Suprapubic skin (tissue), 4 donors: ENCODE results near the gene SHANK3. TPM values are rescaled to one million over a fixed set of nuclear protein-coding genes. Genes with fewer than 3 reads are reported as not detected.

Experiments used
- DNase-seq, 2 donors: peaks; one replicate each; pipeline ENCODE4 v3.0.0-alpha.2; 2019; ENCODE audit warnings: low spot score in 2 of 2
- H3K27ac ChIP-seq: fragments of 200-600 bp; sonication (generic); one replicate; pipeline ENCODE4 v1.5.1; 2019
- H3K27me3 ChIP-seq: fragments of 200-600 bp; sonication (generic); one replicate; pipeline ENCODE4 v1.5.1; 2019
- H3K36me3 ChIP-seq: fragments of 200-600 bp; sonication (generic); one replicate; pipeline ENCODE4 v1.5.1; 2019
- H3K4me1 ChIP-seq: fragments of 200-600 bp; sonication (generic); one replicate; pipeline ENCODE4 v1.5.1; 2019
- H3K4me3 ChIP-seq: fragments of 200-600 bp; sonication (generic); one replicate; pipeline ENCODE4 v1.5.1; 2019; ENCODE audit warnings: mild to moderate bottlenecking
- H3K9me3 ChIP-seq: fragments of 200-600 bp; sonication (generic); one replicate; pipeline ENCODE4 v1.5.1; 2019
- EP300 ChIP-seq: sonication (generic); formaldehyde crosslinking; IDR thresholded peaks from one replicate; pipeline ENCODE4 v1.6.1; 2017; ENCODE audit warnings: antibody characterized with exemption
- POLR2A ChIP-seq, 2 donors: fragments of 450-650 bp; IDR thresholded peaks; one replicate each; pipeline ENCODE4 v1.6.1; 2017; ENCODE audit warnings: antibody characterized with exemption in 2 of 2, mild to moderate bottlenecking in 2 of 2, moderate library complexity in 2 of 2
- POLR2AphosphoS5 ChIP-seq, 3 donors: sonication (generic); formaldehyde crosslinking; IDR thresholded peaks; one replicate each; pipeline ENCODE4 v1.6.1; 2017; ENCODE audit warnings: antibody characterized with exemption in 3 of 3
- WGBS: methylation state at CpG from one replicate; pipeline ENCODE4 v1.1.5; 2018; 5-methylcytosine and 5-hydroxymethylcytosine counted together
- total RNA-seq, 4 donors: library from RNA; depleted of rRNA; stranded (reverse); fragments of >200 nt; gene quantifications; one replicate each; pipeline ENCODE4 v1.1.0, GENCODE V29; 2016
- TF ChIP-seq, protein P1 (sequence below), 2 donors: fragments of 200-600 bp in 1 of 2; fragments of 450-650 bp in 1 of 2; sonication (generic) in 1 of 2; IDR thresholded peaks; one replicate each; pipeline ENCODE4 v1.5.1; 2016 to 2019; ENCODE audit warnings: antibody characterized with exemption in 2 of 2, mild to moderate bottlenecking in 1 of 2, moderate library complexity in 1 of 2

The SHANK3 gene
- total RNA-seq, 4 donors from 2014 or later: 2.9 to 15.9 (median 9.5) TPM

- no peaks in the 10 kb centered on the region for H3K9me3 ChIP-seq
- H3K27me3 ChIP-seq: peaks cover 7% of the 10 kb centered on the region
- H3K4me3 ChIP-seq: no peak overlapping the region
- H3K27ac ChIP-seq: no peak overlapping the region
- TF ChIP-seq POLR2AphosphoS5 (IDR thresholded peaks at IDR 0.05) (no peak), POLR2A (IDR thresholded peaks at IDR 0.05) (no peak), EP300 (no peak)
- TF ChIP-seq, protein P1, sequence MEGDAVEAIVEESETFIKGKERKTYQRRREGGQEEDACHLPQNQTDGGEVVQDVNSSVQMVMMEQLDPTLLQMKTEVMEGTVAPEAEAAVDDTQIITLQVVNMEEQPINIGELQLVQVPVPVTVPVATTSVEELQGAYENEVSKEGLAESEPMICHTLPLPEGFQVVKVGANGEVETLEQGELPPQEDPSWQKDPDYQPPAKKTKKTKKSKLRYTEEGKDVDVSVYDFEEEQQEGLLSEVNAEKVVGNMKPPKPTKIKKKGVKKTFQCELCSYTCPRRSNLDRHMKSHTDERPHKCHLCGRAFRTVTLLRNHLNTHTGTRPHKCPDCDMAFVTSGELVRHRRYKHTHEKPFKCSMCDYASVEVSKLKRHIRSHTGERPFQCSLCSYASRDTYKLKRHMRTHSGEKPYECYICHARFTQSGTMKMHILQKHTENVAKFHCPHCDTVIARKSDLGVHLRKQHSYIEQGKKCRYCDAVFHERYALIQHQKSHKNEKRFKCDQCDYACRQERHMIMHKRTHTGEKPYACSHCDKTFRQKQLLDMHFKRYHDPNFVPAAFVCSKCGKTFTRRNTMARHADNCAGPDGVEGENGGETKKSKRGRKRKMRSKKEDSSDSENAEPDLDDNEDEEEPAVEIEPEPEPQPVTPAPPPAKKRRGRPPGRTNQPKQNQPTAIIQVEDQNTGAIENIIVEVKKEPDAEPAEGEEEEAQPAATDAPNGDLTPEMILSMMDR (IDR thresholded peaks at IDR 0.05): no peak
- no peak for DNase-seq
- H3K4me1 ChIP-seq: no peaks in the 10 kb centered on the region
- no peaks in the 10 kb centered on the region for H3K36me3 ChIP-seq
- 90% methylated on average over 4 of the region's 8 CpGs for WGBS
Observed at GRCh38 chr22:50684501-50684900, 11.9 kb downstream of the SHANK3 start.

DNA sequence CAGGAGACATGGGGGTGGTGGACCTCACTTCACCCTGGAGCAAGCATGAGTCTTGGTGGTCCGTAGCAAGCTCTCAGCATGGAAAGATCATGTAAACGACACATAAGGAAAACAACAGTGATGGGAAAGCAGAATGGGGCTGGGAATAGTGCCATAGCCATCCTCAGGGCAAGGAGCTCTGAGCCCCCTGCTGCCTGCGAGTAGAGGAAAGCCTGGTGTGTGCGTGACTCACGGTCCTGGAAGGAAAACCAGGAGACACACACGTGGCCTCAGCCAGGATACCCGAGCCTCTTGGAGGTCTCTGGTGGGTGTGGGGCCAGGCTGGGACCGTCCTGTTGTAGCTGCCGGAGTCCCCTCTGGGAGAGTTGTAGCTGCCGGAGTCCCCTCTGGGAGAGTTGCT is 12.4 kb downstream of the SHANK3 start:
- DNase-seq: no peak
- Histone ChIP-seq H3K4me1 (no peaks in the 10 kb centered on the region), H3K4me3 (no peak overlapping the region), H3K27me3 (peaks cover 7% of the 10 kb centered on the region), H3K36me3 (no peaks in the 10 kb centered on the region), H3K9me3 (no peaks in the 10 kb centered on the region), H3K27ac (no peak overlapping the region)
- 53% methylated on average over 7 of the region's 10 CpGs for WGBS
- no peak for TF ChIP-seq EP300
- TF ChIP-seq, protein P1 (IDR thresholded peaks at IDR 0.05): no peak
- no peak for TF ChIP-seq POLR2AphosphoS5 (IDR thresholded peaks at IDR 0.05)
- no peak for TF ChIP-seq POLR2A (IDR thresholded peaks at IDR 0.05)

DNA sequence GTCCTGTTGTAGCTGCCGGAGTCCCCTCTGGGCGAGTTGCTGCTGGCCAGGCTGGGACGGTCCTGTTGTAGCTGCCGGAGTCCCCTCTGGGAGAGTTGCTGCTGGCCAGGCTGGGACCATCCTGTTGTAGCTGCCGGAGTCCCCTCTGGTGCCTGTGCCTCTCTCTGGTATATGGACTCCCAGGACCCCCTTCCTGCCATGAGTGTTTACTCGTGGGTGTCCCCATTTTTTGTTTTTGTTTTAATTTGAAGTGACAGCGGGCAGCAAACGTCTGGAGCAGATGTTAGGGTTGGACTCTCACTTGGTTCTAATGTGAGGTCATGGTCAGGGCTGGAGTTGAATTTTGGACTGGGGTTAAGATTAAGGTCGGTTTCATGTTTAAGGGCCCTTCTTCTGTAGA is 14.2 kb downstream of the SHANK3 start:
- Histone ChIP-seq H3K4me1 (no peaks in the 10 kb centered on the region), H3K27me3 (peaks cover 7% of the 10 kb centered on the region), H3K27ac (no peak overlapping the region), H3K4me3 (no peak overlapping the region), H3K9me3 (no peaks in the 10 kb centered on the region), H3K36me3 (no peaks in the 10 kb centered on the region)
- TF ChIP-seq, protein P1 (IDR thresholded peaks at IDR 0.05): no peak
- TF ChIP-seq POLR2AphosphoS5 (IDR thresholded peaks at IDR 0.05) (no peak), POLR2A (IDR thresholded peaks at IDR 0.05) (no peak), EP300 (no peak)
- DNase-seq: no peak
- 71% methylated on average over 5 of the region's 9 CpGs for WGBS

GRCh38 chr22:50687829-50688228 is 15.2 kb downstream of the SHANK3 start:
- Histone ChIP-seq H3K27me3 (peaks cover 7% of the 10 kb centered on the region), H3K36me3 (no peaks in the 10 kb centered on the region), H3K27ac (no peak overlapping the region), H3K4me3 (no peak overlapping the region), H3K4me1 (no peaks in the 10 kb centered on the region), H3K9me3 (no peaks in the 10 kb centered on the region)
- DNase-seq: no peak
- TF ChIP-seq, protein P1 (IDR thresholded peaks at IDR 0.05): no peak
- TF ChIP-seq EP300 (no peak), POLR2A (IDR thresholded peaks at IDR 0.05) (no peak), POLR2AphosphoS5 (IDR thresholded peaks at IDR 0.05) (no peak)
- WGBS: 87% methylated on average over 9 of the region's 10 CpGs

DNA sequence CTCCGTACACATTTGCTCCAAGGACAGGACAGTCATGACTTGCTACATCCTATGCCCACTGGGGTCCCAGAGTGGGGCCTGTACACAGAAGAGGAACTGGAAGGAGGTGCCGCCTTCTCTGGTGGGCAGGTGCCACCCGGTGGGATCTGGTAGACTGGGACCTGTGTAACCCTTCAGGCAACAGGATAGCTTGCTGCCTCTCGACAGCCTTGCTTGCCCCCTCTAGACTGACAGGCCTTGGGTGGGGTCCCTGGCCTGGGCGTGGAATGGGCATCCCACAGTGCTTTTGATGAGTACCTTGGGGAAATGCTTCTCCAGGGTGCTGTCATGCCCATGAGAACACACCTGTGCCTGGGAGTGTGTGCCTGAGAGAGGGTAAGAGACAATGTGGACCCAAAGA is 15.8 kb downstream of the SHANK3 start:
- TF ChIP-seq POLR2AphosphoS5 (IDR thresholded peaks at IDR 0.05) (no peak), POLR2A (IDR thresholded peaks at IDR 0.05) (no peak), EP300 (no peak)
- TF ChIP-seq, protein P1 (IDR thresholded peaks at IDR 0.05): no peak
- H3K36me3 ChIP-seq: no peaks in the 10 kb centered on the region
- peaks cover 7% of the 10 kb centered on the region for H3K27me3 ChIP-seq
- no peaks in the 10 kb centered on the region for H3K9me3 ChIP-seq
- 87% methylated on average over 2 of the region's 5 CpGs for WGBS
- H3K4me1 ChIP-seq: no peaks in the 10 kb centered on the region
- no peak overlapping the region for H3K4me3 ChIP-seq
- no peak for DNase-seq
- H3K27ac ChIP-seq: no peak overlapping the region
